MM.1S (cell line): ENCODE measurements around the gene CLCN7.

Experiments
- DNase-seq: peaks from one replicate; pipeline ENCODE4 v3.0.0-alpha.2; 2015
- H2AFZ ChIP-seq: fragments of 300-600 bp; sonication (generic); 2 replicates; pipeline ENCODE4 v1.6.0; 2016; ENCODE audit warnings: antibody characterized with exemption, low read length
- H3F3A ChIP-seq: fragments of 300-600 bp; sonication (generic); 2 replicates; pipeline ENCODE4 v1.6.1; 2016; ENCODE audit warnings: mild to moderate bottlenecking, antibody characterized with exemption, low read length, moderate library complexity, mixed read lengths; ENCODE audit not compliant: insufficient read depth
- H3K27ac ChIP-seq: fragments of 300-600 bp; sonication (generic); 2 replicates; pipeline ENCODE4 v1.5.1; 2016; ENCODE audit warnings: mild to moderate bottlenecking, low read length
- H3K27me3 ChIP-seq: fragments of 300-600 bp; sonication (generic); replicated peaks from 2 replicates; pipeline ENCODE4 v1.6.0; 2016; ENCODE audit warnings: low read length; ENCODE audit not compliant: insufficient read depth
- H3K36me3 ChIP-seq: fragments of 300-600 bp; sonication (generic); replicated peaks from 2 replicates; pipeline ENCODE4 v1.6.1; 2016; ENCODE audit warnings: mild to moderate bottlenecking, low read length, mixed read lengths; ENCODE audit not compliant: insufficient read depth
- H3K4me1 ChIP-seq: fragments of 300-600 bp; sonication (generic); 2 replicates; pipeline ENCODE4 v1.6.1; 2016; ENCODE audit warnings: low read length, mixed read lengths
- H3K4me2 ChIP-seq: fragments of 300-600 bp; sonication (generic); 2 replicates; pipeline ENCODE4 v1.6.0; 2016; ENCODE audit warnings: low read depth, low read length
- H3K4me3 ChIP-seq: fragments of 300-600 bp; sonication (generic); 2 replicates; pipeline ENCODE4 v1.5.1; 2016; ENCODE audit warnings: low read length, mixed read lengths
- H3K79me2 ChIP-seq: fragments of 300-600 bp; sonication (generic); 2 replicates; pipeline ENCODE4 v1.6.1; 2016; ENCODE audit warnings: mixed run types, low read length, mixed read lengths
- H3K9ac ChIP-seq: fragments of 300-600 bp; sonication (generic); 2 replicates; pipeline ENCODE4 v1.6.1; 2016; ENCODE audit warnings: low read length, mixed read lengths
- H3K9me2 ChIP-seq: fragments of 300-600 bp; sonication (generic); replicated peaks from 2 replicates; pipeline ENCODE4 v1.6.1; 2016; ENCODE audit warnings: mild to moderate bottlenecking, low read length, mixed read lengths; ENCODE audit not compliant: insufficient read depth
- H3K9me3 ChIP-seq: fragments of 300-600 bp; sonication (generic); replicated peaks from 2 replicates; pipeline ENCODE4 v1.6.1; 2016; ENCODE audit warnings: mild to moderate bottlenecking, low read length, mixed read lengths; ENCODE audit not compliant: insufficient read depth
- H4K20me1 ChIP-seq: fragments of 300-600 bp; sonication (generic); 2 replicates; pipeline ENCODE4 v1.6.1; 2016; ENCODE audit warnings: mild to moderate bottlenecking, low read length, moderate library complexity, mixed read lengths; ENCODE audit not compliant: insufficient read depth
- CTCF ChIP-seq: fragments of 300-600 bp; sonication (generic); IDR thresholded peaks from 2 replicates; pipeline ENCODE4 v1.5.1; 2016; ENCODE audit warnings: antibody characterized with exemption, low read length, mixed read lengths
- EZH2 ChIP-seq: fragments of 300-600 bp; sonication (generic); optimal IDR thresholded peaks from 2 replicates; pipeline ENCODE3; 2017; ENCODE audit warnings: low read depth, mild to moderate bottlenecking, antibody characterized with exemption, low read length, mixed read lengths
- EZH2phosphoT487 ChIP-seq: fragments of 300-600 bp; sonication (generic); IDR thresholded peaks from 2 replicates; pipeline ENCODE4 v1.6.1; 2018; ENCODE audit warnings: antibody characterized with exemption, low read length

CLCN7 gene

DNA sequence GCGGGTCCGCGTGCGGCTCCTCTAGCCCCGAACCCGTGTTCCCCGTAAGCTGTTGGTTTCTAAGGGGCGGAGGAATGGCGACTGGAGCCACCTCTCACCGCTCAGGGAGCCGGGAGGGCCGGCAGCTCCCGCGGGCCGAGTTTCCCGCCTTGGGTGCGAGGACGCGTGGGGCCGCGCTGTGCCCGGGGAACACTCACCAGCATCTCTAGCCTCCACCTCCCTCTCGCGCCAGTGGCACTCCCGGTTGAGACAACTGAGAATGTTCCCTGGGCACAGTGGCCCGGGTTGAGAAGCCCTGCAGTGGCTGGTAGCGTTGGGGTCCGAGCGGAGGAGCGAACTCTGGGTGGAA is 18.9 kb upstream of the CLCN7 start:
- peaks cover 18% of the 10 kb centered on the region for H3K27me3 ChIP-seq
- H3K9me2 ChIP-seq, result no peaks in the 10 kb centered on the region
- peak; percentile 13 for DNase-seq

GRCh38 chr16:1492923-1493745 is 18.3 kb upstream of the CLCN7 start, which contains the start of gene TELO2:
TELO2 (plus strand) TSS chr16:1493360; CDS start chr16:1494282, 922 bp downstream.
- Histone ChIP-seq H3F3A (no peaks in the 10 kb centered on the region), H3K9me3 (no peaks in the 10 kb centered on the region), H3K79me2 (peaks cover 17% of the 10 kb centered on the region), H3K4me3 (peak within 1 kb of the TSS; percentile 76), H3K36me3 (no peaks in the 10 kb centered on the region), H2AFZ (peak within 1 kb of the TSS; percentile 97), H3K9me2 (no peaks in the 10 kb centered on the region), H3K4me2 (peak within 1 kb of the TSS; percentile 81), H3K9ac (peak within 1 kb of the TSS; percentile 95), H3K27ac (peak within 1 kb of the TSS; percentile 62; the same call in 1 of the 2 replicates), H3K4me1 (peaks cover 5% of the 10 kb centered on the region; the same call in 1 of the 2 replicates), H4K20me1 (no peaks in the 10 kb centered on the region), H3K27me3 (peaks cover 24% of the 10 kb centered on the region)
- peak; percentile 84 for DNase-seq
- no peak for TF ChIP-seq EZH2
- no peak for TF ChIP-seq CTCF
- TF ChIP-seq EZH2phosphoT487, result no peak

More for the DNA sequence above, 18.9 kb upstream of the CLCN7 start:
- Histone ChIP-seq H3K36me3 (no peaks in the 10 kb centered on the region), H3K4me1 (peaks cover 5% of the 10 kb centered on the region; the same call in 1 of the 2 replicates), H3K79me2 (peaks cover 17% of the 10 kb centered on the region), H3K4me3 (peak overlapping the region; percentile 76), H3K9me3 (no peaks in the 10 kb centered on the region), H2AFZ (peak overlapping the region; percentile 93), H4K20me1 (no peaks in the 10 kb centered on the region), H3K9ac (peak overlapping the region; percentile 95), H3K27ac (no peak overlapping the region), H3F3A (no peaks in the 10 kb centered on the region), H3K4me2 (peak overlapping the region; percentile 77)
- TF ChIP-seq EZH2phosphoT487 (no peak), EZH2 (no peak), CTCF (no peak)

- H3K9me2 ChIP-seq, result no peaks in the 10 kb centered on the region
- H4K20me1 ChIP-seq, result no peaks in the 10 kb centered on the region
- no peak for DNase-seq
- H3F3A ChIP-seq, result no peaks in the 10 kb centered on the region
- H3K27me3 ChIP-seq, result peaks cover 32% of the 10 kb centered on the region
- H3K79me2 ChIP-seq, result peaks cover 17% of the 10 kb centered on the region
- H3K9ac ChIP-seq, result no peak overlapping the region
- H3K4me2 ChIP-seq, result peak overlapping the region; percentile 81
- peaks cover 5% of the 10 kb centered on the region; the same call in 1 of the 2 replicates for H3K4me1 ChIP-seq
- H3K9me3 ChIP-seq, result no peaks in the 10 kb centered on the region
- H3K36me3 ChIP-seq, result no peaks in the 10 kb centered on the region
- H3K4me3 ChIP-seq, result peak overlapping the region; percentile 76
- TF ChIP-seq CTCF (no peak), EZH2phosphoT487 (no peak), EZH2 (no peak)
- no peak overlapping the region for H3K27ac ChIP-seq
- peak overlapping the region; percentile 97 for H2AFZ ChIP-seq
Observed at GRCh38 chr16:1492082-1492922, 17.5 kb upstream of the CLCN7 start.
